GM21447 (cell line): Measurements from ENCODE around the gene ADORA2B.
"Not testable (repeated sequence)": the region's sequence is repeated elsewhere in the genome, so short reads cannot be mapped to it uniquely, and the experiment has no call there.

ENCODE experiments used
- ATAC-seq: cut with Tn5 transposase; IDR thresholded peaks from one replicate; pipeline ENCODE4 v1.9.1; 2021; ENCODE audit not compliant: unreplicated experiment

Gene ADORA2B

DNA sequence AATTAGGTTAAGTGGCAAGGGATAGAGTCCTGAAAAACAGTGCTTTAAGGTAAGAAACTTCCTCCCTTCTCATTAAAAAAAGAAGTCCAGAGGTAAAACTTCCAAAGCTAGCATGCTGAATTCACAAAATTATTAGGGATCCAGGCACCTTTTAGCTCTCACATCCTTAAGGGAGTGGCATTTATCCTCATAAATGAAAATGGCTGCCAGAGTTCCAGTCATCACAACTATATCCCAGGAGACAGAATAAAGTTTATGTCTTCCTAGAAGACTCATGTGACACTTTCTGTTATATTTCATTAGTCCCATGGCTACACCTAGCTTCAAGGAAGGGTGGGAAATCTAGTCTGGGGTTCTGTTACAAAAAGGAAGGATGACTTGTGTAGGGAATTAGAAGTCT, 23.3 kb upstream of the ADORA2B start:
- ATAC-seq, result no peak

DNA sequence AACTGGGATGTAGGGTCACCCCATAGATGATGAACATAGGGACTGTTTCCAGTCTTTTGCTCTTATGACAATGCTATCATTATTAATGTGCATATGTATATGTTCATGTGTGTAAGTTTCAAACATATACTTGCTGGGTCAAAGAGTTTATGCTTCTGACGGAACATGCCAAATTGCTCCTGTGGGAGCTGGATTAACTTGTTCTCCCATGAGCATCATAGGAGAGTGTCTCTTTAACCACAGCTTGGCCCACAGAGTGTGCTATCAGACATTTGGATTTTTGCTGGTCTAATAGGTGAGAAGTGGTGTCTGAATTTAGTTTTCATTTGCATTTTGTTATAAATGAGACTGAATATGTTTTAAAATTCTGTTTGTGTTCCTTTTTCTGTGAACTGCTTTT, 22.3 kb upstream of the ADORA2B start:
- no peak for ATAC-seq

DNA sequence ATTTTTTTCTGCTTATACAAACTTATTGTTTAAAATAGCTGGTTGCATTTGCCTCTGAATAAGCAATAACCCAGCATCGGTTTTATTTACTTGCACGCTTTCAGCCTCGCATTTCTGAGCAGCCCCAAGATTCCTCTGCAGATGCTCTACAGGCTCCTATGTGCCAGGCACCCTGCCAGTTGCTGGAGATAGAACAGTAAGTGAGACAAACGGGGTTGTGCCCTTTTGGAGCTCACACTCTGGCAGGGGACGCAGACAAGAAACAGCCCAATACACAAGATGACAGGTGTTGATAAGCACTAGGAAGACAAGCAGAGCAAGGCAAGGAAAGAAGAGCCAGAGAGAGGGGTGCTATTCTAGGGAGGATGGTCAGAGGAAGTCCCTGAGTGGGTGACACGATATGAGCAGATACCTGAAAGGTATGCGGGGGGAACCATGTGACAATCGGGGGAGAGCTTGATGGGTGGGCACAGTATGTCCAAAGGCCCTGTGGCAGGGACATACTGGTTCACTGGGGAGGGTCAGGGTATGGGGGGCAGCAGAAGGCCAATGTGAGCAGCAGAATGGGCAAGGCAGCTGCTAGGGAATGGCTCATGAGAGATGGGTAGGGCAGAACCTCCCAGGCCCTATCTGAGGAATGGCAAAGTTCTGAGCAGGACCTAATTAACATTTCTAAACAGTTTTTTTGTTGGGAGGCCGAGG, 18.7 kb upstream of the ADORA2B start:
- no peak for ATAC-seq

DNA sequence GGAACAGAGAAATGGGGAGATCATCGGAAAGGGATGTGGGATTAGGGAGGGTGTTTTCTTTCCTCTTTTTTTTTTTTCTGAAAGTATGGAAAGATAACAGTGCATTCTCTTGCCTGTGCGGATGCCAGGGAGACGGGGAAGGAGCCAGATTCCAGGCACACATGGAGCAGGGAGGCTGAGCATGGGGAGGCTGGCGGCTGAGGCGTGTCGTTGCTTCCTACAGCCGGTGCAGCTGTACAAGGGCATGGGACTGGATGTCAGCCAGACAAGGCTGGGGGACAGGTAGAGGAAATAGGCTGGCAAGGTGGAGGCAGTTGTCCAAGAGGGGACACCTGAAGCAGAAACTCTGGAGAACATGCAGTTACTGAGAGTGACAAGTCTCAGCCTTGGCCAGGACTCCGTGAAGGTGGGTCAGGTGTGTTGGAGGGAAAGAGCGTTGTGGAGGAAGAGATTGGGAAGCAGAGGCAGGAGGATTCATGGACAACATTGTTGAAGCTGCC, 16.6 kb upstream of the ADORA2B start:
- no peak for ATAC-seq

DNA sequence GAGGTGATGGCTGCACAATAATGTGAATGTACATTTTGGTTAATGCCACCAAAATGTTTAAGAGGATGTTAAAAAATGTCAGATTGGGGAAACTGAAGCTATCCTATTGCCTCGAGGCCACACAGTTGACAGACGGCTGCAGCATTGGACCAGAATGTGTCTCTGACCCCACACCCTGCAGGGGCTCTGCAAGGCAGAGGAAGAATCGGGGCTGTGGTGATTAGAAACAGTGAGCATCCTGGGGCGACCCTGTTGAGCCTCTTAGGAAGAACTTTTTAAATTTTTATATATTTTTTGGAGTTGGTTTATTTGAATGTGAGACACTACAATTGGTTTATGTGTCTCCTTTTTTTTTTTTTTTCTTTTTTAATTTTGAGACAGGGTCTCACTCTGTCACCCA, 15.0 kb upstream of the ADORA2B start:
- no peak for ATAC-seq

DNA sequence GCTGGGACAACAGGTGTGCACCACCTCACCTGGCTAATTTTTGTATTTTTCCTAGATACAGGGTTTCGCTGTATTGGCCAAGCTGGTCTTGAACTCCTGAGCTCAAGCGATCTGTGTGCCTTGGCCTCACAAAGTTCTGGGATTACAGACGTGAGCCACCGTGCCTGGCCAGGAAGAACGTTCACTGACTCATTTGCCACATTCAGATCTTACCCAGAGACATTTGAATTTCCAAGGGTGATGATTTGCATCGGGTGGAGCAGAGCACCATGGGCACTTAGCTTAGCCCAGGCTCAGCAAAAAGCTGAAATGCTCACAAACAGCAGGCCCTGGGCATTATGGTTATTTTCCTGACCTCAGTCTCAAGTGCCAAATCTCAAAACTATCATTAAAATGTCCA, 14.5 kb upstream of the ADORA2B start:
- no peak for ATAC-seq

DNA sequence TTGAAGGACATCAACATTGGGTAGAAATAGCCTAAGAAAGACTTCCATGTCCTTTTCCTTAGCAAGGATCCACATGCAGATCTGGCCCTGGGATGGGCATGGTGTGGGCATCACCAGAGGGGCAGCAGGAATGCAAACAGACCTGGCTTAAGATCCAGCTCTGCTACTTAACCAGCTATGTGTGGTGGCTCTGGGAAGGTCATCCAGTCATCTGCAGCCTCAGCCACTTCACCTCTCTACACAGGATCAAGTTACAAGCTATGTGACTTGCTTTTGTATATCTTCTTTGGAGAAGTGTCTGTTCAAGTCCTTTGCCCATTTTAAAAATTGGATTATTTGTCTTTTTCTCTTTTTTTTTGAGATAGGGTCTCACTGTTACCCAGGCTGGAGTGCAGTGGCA, 13.5 kb upstream of the ADORA2B start:
- no peak for ATAC-seq

DNA sequence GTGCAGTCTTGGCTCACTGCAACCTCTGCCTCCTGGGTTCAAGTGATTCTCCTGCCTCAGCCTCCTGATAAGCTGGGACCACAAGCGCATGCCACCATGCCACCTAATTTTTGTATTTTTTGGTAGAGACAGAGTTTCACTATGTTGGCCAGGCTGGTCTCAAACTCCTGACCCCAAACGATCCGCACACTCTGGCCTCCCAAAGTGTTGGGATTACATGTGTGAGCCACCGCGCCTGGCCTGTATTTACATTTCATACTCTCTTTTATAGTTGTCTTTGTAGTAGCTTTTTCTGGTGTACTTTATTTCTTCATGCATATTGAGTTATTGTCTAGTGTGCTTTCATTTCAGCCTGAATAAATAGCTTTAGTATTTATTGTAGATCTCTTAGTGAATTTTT, 10.1 kb upstream of the ADORA2B start:
- no peak for ATAC-seq

DNA sequence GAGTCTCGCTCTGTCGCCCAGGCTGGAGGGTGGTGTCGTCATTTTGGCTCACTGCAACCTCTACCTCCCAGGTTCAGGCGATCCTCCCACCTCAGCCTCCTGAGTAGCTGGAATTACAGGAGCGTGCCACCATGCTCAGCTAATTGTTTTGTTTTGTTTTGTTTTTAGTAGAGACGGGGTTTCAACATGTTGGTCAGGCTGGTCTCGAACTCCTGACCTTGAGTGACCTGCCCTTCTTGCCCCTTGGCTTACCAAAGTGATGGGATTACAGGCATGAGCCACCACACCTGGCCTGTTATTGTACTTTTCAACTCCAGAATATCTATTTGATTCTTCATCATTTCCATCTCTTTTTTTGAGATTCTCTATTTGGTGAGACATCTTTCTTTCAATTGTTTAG, 9.0 kb upstream of the ADORA2B start:
- no peak for ATAC-seq

DNA sequence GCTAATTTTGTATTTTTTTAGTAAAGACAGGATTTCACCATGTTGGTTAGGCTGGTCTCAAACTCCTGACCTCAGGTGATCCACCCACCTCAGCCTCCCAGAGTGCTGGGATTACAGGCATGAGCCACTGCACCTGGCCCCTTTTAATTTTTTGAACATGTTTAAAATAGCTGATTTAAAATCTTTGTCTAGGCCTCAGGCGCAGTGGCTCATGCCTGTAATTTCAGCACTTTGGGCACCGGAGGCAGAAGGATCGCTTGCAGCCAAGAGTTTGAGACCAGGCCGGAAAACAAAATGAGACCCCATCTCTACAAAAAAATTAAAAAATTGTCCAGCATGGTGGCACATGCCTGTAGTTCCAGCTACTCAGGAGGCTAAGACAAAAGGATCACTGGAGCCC, 8.4 kb upstream of the ADORA2B start:
- not testable (repeated sequence) for ATAC-seq

DNA sequence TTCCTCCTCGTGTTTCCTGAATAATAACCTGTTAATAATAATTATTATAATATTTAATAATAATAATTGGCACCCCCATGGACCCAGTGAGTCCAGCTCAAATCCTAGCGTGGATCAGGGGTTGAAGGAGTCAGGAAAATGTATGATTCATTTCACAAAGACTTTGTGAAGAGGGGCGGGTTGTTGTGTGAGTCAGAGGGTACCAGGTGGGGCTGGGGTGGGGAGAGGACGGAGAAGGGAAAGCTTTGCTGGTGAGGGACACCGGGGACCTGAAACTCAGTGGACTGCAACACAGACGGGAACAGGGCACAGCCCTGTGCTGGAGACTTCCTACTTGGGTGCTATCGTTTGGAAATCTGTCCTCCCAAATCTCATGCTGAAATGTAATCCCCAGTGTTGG, 3.1 kb upstream of the ADORA2B start:
- ATAC-seq, result no peak

DNA sequence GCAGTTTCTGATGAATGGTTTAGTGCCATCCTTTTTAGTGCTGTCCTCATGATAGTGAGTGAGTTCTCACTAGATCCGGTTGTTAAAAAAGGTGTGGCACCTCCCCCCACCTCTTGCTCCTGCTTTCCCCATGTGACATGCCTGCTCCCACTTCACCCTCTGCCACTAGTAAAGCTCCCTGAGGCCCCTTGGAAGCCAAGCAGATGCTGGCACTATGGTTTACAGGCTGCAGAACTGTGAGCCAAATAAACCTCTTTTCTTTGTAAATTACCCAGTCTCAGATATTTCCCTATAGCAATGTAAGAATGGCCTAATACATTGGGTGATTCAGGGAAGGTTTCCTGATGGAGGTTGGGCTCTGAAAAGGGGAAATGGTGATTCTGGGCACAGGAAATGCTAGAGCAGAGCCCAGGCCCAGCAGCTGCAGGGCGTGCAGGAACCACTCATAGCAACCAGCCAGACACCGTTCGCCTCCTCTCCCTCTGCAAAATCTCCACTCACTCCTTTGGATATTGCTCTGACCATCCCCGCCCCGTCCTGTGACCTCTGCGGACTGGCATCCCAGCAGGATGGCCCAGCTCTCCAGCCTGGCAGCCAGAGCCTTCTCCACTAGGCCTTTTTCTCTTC, 2.6 kb upstream of the ADORA2B start:
- ATAC-seq, result no peak

DNA sequence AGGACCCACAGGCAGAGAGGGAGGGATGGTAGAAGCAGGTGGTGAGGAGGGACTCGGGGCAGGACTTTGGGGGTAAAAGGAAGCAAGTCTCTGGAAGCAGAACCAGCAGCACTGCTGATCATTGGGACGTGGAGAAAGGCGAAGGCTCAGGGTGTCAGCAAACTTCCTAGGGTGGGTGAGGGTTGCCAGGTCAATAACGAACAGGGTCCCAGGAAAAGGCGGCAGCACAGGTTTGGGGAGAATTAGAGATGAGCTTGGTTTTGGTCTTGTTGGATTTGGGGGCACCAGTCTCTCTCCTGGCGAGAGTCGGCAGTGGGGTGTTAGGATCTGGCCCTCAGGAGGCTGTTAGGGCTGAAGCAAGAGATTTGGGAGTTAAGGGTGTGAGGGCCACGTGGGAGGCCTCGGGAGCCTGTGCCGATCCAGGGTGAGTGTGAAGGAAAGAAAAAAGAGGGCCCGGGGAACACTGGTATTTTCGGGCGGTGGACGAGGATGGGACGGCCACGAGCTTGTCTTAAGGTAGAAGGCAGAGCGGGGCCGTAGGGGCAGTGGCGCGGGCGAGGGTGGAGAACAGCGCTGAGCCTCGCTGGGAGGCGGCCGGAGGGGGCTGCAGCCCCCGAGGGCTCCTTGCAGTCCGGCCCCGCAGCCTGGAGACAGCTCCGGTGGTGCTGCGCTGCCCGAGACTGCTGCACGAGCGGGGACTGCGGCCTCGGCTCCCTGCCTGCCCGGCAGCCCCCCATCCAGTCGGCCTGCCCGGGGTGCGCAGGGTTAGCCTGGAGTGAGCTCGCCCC, 765 bp upstream of the ADORA2B start:
- peak; percentile 12 for ATAC-seq

DNA sequence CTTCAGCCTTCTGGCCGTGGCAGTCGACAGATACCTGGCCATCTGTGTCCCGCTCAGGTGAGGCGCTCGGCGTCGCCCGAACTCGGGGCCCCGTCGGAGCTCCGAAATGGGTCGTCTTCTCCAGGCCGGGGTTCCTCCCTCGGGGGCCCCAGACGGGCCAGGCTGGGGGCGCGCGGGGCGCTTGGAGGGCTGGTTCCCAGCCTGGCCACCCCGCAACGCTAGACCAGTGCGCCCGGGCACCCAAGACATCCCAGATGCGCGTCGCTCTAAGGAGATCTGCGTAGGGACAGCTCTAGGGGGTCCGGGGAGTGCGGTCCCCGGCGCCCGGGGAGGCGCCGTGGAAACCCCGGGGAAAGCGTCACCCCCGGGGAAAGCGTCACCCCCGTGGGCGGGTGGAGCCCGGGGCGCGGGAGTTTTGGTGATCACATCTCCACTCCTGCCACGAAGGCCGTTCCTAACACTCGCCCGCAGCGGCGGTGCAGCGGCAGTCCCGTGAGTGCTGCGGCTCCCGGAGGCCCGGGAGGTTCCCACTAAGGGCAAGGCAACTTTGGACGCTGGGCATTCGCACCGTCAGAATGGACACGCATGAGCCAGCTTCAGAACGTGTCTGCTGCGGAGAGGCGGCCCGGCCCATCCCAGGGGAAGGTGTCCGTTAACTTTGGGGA, 729 bp downstream of the ADORA2B start:
- no peak for ATAC-seq

DNA sequence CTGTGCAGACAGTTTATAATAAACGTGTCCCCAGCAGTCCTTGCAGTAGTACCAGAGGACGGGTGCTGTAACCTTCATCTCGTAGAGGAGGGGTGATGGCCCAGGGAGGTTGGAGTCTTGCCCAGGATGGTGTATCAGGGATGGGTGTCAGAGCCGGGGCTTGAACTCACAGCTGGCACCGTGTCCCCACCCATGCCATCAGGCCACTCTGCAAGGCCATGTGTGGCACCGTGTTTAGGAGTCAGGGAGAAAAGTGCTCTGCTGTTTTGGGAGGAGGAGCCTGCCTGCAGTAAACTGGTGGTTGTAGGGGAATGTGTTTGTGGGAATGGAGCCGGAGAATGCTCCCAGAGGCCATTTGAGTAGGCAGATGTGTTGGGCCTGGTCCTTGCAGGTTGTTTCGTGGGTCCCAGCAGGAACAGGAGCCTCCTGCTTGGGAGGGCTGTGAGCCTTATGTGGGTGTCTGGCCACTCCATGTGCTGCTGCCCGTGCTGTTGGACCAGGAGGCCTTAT, 1.7 kb downstream of the ADORA2B start:
- no peak for ATAC-seq

DNA sequence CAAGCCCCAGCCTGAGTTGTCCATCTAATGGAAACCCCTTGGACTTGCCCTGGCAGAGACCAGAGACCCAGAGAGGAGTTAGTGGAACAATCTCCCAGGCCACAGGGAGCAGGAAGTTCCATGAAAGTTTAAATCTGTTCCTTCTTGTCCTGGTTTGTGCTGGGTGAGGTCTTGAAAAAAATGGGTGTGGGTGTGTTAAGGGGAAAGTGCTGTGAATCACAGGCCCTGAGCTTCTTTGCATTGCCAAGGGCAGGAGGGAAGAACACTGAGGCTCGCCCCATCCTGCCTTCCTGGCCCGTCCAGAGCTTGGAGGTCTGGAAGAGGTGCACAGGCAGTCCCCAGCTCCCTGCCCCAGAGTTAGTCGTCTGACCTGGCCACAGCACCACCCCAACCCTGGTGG, 2.3 kb downstream of the ADORA2B start:
- no peak for ATAC-seq

DNA sequence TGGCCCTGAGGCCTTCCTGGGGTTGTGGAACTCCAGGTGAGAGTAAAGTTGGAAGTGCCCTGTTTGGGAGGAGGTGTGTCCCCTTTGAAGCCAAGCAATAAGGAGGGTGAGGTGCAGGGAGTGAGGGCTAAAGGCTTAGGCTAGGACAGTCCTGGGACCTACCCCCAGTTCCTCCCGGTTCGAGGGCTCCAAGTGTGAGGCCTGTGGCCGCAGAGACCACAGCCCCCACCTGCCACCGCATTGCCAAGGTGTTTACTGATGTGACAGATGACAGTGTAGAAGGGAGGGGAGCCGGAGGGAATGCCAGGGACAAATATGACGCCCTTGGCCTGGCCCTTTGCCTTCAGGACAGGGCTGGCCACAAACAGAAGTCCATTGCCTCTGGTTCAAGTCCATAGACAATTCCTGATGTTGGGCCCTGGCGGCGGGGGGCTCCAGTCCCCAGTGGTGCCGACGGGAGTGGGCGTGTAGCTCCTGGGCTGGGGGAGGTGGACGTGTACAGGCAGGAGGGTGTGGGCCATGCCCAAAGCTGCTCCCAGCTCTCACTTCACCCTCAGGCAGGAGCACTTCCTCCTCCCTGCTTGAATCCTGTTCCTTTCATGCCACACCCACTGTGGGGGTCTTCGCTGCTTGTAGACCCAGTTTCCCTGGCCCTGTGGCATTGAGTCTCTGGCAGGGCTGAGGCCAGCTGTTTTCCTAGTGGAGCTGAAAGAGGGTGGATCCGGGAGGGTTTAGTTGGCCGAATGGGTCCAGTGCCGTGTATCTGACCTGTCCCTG, 3.2 kb downstream of the ADORA2B start:
- no peak for ATAC-seq

DNA sequence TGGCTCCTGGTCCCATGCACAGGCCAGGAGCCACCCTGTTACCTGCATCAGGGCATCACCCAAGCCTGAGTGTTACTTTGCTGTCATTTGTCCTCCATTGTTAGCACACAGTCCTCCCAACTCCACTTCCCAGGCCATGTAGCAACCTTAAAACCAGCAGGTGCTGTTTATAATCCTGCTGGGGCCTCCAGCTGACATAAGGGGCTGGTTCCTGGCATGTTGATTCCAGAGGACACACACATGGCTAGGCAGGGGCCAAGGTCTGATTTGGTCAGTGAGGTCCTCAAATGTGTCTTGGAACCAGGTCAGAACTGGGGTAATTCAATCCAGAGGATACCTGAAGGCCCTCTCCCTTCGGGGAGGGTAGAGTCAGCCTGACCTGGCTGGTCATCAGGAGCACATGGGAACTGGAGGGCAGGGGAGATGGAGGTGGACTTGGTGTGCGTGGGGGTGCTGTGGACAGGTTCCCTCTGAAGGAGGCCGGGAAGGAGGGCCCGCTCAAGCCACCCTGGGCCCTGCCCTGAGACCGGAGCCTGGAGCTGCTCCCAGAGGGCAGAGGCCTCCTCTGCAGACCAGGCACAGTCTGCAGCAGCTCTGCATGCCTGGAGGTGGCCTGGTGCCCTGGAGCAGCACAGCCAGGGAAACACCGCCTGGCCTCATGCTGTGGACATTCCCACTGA, 6.6 kb downstream of the ADORA2B start:
- no peak for ATAC-seq

DNA sequence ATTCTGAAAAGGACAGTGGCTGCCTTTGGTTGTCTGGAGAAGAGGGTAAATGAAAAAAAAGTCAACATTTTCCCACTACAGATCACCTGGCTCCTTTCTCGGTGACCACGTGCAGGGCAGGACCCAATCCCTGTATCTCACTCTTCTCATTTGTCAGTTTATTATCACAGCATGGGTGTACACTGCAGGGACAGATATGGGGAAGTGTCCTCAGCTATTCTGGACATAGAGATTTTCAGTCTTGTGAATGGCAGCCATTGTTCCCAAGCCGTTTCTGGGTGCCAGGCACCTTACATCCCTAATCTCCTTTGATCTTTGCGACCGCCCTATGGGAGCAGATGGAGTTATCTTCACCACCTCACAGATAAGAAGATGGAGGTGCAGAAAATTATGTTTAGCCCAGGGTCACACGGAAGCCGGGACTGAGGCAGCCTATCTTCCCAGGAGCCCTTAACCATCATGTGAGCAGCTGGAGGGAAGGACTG, 7.2 kb downstream of the ADORA2B start:
- no peak for ATAC-seq
